ENCODE results near the gene SLC26A6.

GRCh38 chr3:48631516-48632448 lies 3.5 kb downstream of the SLC26A6 start:
- TF ChIP-seq EP300 (IDR thresholded peaks at IDR 0.05) (no peak), CTCF (IDR thresholded peaks at IDR 0.05) (no peak), POLR2A (IDR thresholded peaks at IDR 0.05) (no peak)

All from ovary (tissue), 3 donors.